ENCODE results near the gene DCLK2.
A peak's percentile ranks its signal among the peaks of the same experiment; 100 is the strongest.

The DCLK2 gene

DNA sequence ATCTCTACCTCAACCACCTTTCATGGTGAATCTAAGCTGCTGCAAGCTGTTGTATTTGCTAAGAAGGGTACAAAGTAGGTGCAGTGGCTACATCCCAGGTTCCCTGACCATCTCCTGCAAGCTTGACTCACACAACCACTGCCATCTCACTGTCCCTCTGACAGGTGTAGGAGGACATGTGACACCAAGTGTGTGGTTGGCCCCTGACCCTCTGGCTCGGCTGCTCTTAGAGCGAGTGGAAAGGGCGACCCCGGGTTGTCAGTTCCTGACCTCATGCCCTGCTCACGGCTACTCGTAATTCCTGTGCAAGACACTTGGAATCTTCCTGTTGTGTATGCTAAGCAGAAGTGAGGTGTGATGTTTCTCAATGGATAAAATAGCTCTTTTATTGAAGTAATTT is 184.4 kb downstream of the DCLK2 start:
- DNase-seq (ENCODE audit: low read depth, low spot score): no peak

DNA sequence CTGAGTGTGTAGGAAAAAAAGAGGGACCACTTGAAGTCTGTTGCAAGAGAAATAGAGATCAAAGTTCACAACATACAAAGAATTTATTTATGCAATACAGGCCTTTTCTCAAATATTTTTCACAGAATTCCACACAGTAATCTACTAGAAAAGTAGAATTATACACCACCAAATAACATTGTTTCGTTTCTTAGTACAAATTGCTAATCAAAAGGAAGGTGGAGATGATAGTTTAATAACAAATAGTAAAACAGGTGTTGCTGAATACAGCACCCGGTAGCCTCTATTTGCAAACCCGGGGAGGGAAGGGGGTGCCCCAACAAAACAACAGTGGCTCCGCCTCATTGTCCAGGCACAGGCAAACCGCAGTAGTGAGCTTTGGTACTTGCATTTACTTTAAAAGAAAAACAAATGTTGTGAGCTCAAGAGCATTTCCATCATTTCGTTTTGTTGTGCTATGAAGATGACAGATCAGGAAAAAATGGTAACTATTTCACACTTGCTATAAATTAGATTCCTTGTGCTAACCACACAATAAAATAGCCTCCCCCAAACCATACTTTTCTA is 186.4 kb downstream of the DCLK2 start:
- DNase-seq (ENCODE audit: low read depth, low spot score): no peak

DNA sequence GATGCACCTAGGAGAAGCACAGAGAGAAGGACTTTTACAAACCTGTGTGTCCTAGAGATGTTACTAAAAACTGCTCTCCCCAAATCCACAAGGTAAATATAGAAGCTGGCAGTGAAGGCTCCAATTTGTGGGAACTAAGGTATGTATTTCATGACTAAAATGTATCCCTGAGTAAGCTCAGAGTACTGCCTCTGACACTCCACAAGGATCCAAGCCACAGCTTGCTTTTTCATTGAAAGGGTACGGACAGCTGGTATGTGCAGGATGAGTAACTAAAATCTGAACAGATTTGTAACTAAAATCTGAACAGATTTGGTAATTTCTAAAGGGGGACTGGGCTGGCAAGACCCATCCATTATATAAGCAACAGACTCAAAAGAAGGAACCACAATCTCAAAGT is 187.6 kb downstream of the DCLK2 start:
- no peak for DNase-seq (ENCODE audit: low read depth, low spot score)

DNA sequence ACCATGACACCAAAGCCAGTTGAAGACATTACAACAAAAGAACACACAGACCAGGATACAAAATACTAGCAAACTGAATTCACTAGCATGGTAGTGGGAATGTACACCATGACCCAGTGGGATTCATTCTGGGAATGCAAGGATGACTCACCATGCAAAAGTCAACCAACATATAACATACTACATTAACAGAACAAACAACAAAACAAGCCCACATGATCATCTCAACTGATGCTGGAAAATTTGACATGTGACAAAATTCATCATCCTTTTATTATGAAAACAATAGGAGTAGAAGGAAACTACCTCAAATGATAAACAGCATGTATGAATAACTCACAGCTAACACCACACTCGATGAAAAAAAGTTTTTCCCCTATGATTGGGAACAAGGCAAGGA is 190.2 kb downstream of the DCLK2 start:
- DNase-seq (ENCODE audit: low read depth, low spot score): no peak

DNA sequence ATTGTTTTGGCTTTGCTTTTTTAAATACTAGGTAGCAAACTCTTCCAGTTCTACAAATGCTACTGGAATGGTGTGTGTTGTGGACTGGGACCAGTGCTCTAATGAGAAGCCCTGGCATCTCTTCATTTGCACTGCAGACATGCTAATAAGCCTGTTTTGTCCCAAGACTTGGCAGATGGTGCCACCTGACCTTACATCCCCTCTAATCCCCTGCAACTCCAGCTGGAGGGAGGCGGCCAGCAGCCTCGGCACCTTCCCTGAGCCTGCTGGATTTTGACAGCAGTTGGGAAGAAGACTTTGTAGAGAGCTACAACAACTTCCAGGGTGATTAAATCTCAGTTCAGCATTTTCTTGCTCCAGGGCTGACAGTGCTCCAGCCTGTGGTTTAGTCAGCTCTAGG is 200.0 kb downstream of the DCLK2 start:
- no peak for DNase-seq (ENCODE audit: low read depth, low spot score)

DNA sequence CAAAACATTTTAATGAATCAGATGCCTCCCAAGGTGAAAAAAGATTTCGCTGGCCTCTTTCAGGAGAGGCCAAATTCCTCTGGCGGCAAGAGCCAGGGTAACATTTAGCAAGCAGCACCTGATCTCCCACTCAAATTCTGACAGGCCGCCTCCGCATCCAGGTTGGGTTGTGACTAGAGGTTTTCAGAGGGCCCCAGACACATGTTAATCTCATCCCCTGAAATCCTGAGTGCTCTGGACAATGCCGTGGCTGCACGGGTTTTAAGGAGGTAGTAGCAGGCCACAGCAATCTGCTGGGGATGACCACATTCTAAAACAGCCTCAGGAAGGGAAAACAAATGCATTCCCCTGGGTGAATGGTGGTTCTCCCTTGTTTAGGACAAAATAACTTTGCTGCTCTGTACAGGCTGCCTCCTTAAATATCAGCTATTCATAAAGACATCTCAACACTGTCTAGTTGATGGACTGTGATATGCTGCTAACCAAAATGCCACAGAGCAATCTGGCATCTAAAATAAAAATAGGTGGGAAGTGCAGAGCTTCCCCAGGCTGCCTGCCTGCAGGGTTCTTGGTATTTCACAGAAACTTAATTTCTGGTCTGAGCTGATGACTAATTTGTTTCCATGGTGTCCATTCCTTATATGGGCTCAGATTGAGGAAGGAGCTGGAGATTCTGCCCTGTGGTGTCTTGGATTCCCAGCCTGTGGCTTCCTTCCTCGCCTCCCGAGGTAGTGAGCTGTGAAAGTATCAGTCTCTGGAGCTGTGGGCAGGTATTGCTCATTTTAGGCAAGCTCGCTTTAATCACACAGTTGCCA is 202.0 kb downstream of the DCLK2 start:
- DNase-seq (ENCODE audit: low read depth, low spot score): no peak

DNA sequence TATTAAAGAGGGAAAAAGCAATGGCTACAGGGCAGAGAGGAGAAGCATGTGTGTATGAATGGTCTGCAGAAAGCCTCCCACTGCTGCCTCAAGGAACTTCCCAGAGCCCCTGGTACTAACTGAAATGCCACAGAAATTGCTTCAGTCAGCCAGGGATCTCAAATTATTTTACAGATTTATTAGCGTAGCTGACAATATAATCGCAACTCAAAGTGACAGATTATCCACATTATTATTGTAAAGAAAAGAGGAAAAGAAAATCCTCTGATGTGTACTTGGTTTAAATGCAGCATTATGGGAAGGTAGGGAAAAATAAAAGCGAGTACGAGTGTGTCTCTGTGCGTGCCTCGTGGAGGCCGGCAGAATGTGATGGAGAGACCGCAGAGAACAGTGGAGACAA is 202.7 kb downstream of the DCLK2 start:
- DNase-seq (ENCODE audit: low read depth, low spot score): no peak

DNA sequence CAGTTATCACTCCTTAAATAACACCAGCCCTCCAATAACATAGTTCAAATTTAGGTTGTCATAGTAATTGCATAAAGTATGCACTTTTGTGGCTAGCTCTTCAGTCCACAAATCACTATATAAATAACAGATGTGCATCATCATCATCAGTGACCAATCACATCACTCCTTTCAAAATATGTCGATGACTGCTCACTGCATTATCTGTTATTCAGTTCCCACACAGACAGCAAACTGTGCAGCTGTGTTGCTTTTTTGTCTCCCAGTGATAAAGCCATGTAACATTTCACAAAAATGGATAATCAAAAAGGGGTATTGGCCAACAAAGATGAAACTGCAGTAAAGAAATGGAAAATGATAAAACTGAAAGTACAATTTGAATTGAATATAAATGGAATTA is 205.4 kb downstream of the DCLK2 start:
- DNase-seq (ENCODE audit: low read depth, low spot score): peak; percentile 92

DNA sequence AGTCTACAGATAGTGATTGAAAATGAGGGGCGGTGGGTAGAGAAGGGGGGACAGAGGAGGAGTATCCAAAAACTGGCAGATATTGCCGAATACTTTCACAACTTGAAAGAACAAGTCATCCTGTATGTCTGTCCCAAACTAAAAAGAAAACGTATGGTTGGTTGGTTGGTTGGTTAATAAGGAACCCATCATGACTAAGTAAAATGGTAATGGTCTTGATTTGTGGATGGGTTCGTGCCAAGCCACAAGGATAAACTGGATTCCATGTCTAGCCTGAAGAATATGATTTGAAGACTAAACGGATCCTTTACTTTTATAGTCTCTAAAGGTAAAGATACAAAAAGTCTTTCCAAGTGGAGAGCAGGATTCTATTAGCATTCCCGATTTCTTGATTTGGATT is 208.4 kb downstream of the DCLK2 start:
- no peak for DNase-seq (ENCODE audit: low read depth, low spot score)

DNA sequence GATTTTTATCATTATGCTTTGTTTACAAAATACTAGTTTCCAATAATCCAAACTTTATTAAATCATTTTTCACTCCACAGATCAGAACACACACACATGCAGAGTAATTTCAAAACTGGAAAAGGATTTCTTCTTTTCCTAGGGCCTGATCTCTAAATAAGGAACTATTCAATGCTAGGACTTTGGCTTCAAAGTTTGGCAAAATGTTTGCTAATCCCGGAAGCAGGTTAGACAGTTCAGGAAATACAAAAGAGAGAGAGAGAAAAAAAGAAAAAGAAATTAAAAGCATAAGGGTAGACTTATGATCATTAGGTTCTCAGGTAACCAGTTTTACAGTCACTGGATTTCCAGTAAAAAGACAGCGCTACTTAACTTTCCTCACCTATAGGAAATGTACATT is 211.0 kb downstream of the DCLK2 start:
- DNase-seq (ENCODE audit: low read depth, low spot score): no peak

DNA sequence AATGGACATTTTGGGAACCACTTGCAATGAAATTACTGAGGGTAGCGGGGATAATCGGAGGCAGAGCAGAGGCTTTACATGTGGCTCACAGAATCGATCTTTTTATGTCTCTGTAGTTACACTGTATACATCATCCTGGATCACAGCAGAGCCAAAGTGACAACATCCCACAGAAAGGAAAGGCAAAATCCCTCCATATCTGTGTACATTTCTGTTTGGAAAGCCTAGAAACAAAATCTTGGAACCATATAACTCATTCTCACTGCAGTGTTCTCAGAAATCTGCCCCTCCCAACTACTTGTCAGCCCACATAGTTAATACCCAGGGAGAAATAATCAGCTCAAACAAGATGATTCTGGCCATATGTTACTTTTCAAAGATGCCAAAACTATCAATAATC is 211.6 kb downstream of the DCLK2 start:
- no peak for DNase-seq (ENCODE audit: low read depth, low spot score)

DNA sequence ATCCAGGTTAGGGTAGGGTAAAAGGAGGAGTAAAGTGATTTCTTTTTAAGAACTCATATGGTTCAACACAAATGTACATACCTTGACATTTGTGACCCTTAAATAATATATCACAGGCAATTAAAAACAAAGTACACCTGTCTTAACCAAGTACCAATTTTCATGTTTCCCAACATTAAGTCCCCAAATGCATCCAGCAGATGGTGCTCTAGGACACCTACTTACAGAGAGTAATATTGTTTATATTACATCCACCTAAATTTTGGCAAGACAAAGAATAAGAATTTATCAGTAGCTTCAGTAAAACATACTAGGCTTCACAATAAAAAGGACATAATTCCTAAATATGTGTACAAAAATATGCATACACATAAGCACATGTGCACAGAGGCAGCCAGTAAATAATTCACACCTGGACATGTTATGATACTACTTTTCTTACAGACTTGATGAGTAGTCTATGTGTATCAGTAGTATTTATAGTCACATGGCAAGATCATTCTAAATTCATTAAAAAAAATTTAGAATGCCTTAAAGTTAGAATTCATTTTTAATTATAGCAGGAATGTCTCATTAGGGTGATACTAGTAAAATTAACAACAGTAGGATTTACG is 219.7 kb downstream of the DCLK2 start:
- DNase-seq (ENCODE audit: low read depth, low spot score): peak; percentile 42

DNA sequence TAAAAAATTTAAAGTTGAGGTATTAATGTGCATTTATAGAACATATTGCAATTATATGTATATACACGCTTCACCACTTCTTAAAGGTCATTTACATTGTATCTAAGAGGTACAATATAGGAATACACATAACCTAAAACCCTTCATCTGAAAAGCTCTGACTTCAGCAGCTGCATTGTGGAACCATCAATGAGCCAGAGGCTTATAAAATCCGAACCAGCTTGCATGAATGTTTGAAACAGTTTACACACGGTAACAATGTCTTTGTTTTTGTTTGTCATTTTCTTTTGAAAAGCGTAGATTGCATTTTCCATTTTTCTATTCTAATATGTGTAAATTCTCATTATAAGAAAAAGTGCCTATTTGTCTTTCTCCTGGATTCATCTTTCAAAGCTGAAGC is 221.6 kb downstream of the DCLK2 start:
- no peak for DNase-seq (ENCODE audit: low read depth, low spot score)

DNA sequence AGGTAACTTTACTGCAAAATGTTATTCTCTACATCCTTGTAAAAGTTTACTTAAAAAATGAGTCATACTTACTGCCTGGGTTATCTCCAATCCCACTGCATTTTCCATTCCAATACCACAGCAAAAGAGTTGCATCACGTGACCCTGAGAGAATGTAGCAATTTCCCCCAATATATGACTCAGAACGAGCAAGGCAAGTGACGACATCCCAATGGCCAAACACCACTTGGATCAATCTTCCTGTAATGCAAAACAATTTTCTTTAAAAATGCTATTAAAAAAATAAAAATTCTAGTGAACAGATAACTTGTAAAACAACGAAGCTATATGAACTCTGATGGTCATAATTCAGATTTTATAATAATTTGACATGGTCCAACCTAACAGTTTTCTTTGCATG is 224.3 kb downstream of the DCLK2 start:
- peak; percentile 68 for DNase-seq (ENCODE audit: low read depth, low spot score)

DNA sequence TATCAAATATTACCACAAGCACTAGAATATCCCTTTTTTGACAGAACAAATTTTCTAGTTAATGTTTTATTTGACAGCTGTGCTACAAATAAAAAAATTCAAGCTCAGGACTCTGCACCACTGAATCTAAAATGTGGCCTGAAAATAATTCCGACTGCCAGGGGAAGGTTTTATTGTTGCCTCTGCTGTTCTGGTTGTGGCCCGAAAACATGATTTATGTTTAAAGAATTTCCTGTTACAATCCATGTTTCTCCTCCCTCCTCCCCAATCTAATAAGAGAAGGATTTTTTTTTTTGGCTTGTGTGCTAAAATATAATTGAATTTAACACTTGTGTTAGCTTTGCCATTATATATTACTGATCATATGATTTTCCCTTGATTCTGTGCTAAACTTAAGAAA is 227.8 kb downstream of the DCLK2 start:
- no peak for DNase-seq (ENCODE audit: low read depth, low spot score)

DNA sequence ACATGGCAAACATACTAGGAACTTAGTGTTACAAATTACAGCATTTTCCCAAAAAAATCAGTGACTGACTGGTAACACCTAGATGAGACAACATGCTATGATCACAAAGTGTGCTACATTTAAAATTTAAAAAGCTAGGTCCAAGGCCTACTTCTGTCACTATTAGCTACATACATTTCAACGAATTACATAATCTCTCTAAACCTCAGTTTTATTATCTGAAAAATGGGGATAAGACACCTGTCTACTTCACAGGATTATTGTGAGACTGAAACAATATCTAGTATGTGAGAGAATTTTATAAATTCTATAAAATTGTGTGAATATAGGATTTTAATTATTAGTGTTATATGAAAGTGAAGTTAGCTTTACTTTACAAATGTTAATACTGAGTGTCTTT is 228.5 kb downstream of the DCLK2 start:
- DNase-seq (ENCODE audit: low read depth, low spot score): no peak

All from brain pericyte (primary cell).